Dermis blood vessel endothelial cell (primary cell): Measurements from ENCODE around the gene SCN1B. TPM values are rescaled to one million over a fixed set of nuclear protein-coding genes. Genes with fewer than 3 reads are reported as not detected.
"Not testable (repeated sequence)": the region's sequence is repeated elsewhere in the genome, so short reads cannot be mapped to it uniquely, and the experiment has no call there.

Experiments used
- DNase-seq: peaks from one replicate; pipeline ENCODE4 v3.0.0; 2010
- total RNA-seq: library from RNA; depleted of rRNA; stranded (reverse); fragments of >200 nt; gene quantifications from 2 replicates; pipeline ENCODE4 v1.2.3, GENCODE V29; 2014

SCN1B gene
- total RNA-seq, 1 donor from 2014 or later, result 6.5 TPM

DNA sequence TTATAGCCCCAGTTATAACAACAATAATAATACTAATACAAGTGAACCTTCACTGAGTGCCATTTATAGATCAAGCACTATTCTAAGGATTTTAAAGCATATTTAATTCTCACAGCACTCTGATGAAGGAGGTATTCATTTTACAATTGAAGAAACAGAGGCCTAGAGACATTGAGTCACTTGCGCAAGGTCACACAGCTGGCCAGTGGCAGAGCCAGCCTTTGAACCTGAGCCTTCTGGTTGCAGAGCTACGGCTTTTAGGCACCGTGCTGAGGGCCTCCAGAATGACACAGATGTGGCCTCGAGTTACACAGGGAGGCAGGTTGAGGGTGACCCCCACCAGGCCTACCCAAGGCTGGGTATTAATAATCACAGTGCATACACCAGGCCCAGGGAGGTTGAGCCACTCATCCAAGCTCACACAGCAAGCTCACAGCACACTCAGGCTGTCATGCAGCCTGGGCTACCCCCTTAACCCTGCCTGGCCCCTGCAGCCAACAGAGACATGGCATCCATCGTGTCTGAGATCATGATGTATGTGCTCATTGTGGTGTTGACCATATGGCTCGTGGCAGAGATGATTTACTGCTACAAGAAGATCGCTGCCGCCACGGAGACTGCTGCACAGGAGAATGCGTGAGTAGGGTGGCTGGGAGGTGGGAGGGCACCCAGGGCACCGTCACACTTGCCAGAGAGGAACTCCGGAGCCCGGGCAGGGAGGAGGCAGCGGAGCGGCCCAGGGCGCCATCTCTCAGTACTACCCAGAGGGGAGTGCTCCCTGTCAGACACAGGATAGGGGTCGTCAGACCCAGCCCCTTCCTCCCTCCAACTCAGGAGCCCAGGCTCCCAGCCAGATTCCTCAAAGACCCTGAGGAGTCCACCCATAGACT is 8.6 kb downstream of the SCN1B start:
- DNase-seq, result no peak

DNA sequence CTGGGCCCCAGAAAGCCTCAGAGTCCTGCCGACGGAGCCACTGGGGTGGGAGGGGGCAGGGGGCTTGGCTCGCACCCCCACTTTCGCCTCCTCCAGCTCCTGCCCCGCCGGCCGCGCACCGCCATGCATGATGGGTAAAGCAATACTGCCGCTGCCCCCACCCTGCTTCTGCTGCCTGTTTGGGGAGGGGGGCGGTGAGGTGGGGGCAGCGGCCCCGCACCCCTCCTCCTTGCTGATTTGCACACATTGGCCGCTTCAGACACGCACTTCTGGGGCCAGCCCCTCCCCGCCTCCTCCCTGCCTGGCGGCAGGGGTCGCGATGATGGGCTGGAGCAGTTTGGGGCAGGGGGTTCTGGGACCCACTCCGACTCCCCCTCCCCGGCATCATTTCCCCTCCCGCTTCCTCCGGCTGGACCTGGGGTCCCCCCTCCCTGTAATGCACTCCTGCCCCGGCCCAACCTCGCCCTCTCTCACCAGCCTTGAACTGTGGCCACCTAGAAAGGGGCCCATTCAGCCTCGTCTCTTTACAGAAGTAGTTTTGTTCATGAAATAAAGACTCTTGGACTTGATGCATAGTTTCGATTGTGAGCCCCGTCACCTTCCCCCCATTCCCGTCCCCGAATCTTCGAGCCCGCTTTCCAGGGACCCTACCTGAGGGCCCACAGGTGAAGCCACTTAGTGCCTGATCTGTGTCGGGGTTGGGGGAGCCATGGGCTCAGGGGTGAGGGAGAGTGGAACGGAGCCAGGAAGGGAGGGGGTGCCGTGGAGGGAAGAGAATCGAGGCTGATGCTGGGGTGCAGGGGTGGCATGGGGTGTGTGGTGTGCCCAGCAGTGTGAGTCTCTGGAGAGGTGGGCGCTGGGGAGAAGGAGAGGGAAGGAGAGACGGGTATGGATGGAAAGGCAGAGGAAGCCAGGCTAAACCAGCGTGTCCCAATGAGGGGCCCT is 9.9 kb downstream of the SCN1B start:
- no peak for DNase-seq

DNA sequence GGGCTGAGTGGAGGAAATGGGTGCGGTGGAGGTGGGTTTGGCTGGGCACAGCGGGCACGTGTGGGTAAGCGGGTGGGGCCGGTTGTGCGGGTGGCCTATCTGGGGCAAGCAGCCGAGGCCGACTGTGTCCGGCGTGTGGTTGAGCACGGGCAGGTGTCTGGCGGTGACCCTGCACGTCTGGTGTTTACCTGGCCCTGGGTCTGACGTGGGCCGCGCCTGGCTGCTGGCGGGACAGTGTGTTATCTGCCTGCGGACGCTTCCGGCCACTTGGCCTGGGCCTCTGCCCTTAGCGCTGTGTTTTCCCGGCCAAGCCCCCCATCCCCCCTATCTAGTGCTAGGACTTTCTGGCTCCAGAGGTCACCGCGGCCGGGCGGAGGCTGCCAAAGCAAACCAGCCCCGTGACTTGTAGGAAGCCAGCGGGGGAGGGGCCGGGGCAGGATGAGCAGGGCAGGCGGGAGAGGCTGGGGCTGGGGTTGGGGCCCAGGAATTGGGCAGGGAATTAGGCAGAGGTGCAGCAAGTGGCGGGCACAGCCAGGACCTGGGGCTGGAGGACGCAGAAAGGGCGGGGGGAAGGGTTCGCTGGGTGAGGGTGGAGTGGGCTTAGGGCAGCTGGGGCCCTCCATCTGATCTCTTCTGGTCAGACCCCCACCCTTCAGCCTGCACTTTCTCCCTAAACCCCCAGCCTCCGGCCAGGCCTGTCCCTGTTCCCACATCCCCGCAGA is 10.7 kb downstream of the SCN1B start:
- DNase-seq, result peak; percentile 57

DNA sequence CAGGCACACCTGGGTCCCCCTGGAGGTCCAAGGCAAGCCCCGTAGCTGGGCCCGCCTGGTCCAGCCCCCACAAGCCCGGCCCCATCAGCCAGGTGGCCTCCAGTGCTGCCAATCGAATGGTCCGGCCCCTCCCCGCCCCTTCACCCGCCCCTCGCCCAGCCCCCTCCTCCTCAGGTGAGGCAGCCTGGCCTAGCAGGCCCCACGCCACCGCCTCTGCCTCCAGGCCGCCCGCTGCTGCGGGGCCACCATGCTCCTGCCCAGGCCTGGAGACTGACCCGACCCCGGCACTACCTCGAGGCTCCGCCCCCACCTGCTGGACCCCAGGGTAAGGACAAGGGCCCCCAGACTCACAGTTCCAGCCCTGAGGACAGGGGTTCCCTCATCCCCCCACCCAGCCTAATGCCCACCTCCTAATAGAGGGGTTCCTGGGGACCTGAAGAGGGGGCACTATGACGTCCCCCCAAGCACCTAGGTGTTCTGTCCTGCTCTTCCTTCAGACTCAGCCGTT is 11.3 kb downstream of the SCN1B start, which contains the start of gene HPN:
HPN (plus strand) TSS at position 174 of the 508 bp plus-strand sequence. CDS start 786 bp downstream, outside the sequence.
- no peak for DNase-seq

DNA sequence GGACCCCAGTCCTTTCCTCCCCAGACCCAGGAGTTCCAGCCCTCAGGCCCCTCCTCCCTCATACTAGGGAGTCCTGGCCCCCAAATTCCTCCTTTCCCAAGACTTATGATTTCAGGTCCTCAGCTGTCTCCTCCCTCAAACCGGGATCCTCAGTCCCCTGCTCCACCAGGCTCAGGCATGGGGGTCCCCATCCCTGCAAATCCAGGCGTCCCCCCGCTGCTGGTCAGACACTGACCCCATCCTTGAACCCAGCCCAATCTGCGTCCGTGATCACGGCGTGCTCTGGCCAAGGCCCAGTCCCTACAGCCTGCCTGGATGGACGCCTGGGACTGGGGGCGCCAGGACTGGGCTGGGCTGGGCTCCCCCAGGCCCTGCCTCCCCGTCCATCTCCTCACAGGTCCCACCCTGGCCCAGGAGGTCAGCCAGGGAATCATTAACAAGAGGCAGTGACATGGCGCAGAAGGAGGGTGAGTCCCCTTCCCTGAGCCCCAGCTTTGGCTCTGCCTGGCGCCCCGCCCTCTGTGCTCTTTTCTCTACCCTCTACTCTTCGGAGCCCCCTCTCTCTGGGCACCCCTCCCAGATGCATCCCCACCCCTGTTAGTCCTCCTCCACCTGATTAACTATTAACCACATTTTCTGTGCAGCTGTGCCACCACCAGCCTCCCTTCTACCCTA is 11.9 kb downstream of the SCN1B start:
- DNase-seq, result no peak

DNA sequence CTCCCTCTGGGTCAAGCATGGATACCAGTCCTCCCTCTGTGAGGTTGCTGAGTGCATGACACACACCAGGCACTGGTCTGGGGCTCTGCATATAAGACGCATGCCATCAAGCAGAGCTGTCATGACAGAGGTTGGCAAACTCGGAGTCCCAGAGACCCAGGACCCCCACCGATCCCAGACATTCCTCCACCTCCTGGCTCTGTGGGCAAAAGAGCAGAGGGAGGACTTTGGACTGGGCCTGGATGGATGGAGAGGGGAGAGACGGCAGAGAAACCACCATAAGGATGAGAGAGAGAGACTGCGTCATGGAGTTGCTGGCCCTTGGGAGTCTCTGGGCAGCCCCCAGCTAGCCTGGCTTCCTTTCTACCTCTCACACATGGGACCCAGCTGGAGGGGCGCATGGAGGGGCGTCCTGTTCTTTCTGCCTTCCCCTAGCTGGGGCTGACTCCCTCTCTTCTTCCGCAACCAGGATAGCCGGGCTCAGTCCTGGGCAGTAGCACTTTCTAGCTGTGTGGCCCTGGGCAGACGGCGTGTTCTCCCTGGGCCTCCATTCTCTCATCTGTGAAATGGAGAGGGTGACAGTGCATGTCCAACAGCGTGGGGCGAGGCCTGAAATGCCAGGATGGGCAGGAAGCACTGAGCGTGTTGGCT is 12.8 kb downstream of the SCN1B start:
- no peak for DNase-seq

DNA sequence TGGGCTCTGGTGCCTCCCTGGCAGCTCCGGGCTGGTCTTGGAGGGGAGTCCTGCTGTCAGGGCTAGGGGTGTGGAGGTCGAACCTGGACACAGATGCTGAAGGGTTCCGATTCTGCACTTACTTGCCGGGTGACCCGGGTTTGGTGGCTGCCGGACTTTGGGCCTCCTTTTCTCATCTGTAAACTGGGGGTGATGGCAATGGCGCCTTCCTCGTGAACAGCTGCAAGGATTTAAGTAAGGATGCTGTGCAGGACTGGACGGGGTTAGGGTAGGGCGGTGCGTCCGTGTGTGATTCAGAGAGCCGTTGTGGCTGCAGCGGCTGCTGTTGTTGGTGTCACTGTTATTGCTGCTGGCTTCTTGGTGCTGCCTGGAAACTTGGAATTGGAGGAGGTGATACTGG is 13.6 kb downstream of the SCN1B start:
- DNase-seq, result no peak

DNA sequence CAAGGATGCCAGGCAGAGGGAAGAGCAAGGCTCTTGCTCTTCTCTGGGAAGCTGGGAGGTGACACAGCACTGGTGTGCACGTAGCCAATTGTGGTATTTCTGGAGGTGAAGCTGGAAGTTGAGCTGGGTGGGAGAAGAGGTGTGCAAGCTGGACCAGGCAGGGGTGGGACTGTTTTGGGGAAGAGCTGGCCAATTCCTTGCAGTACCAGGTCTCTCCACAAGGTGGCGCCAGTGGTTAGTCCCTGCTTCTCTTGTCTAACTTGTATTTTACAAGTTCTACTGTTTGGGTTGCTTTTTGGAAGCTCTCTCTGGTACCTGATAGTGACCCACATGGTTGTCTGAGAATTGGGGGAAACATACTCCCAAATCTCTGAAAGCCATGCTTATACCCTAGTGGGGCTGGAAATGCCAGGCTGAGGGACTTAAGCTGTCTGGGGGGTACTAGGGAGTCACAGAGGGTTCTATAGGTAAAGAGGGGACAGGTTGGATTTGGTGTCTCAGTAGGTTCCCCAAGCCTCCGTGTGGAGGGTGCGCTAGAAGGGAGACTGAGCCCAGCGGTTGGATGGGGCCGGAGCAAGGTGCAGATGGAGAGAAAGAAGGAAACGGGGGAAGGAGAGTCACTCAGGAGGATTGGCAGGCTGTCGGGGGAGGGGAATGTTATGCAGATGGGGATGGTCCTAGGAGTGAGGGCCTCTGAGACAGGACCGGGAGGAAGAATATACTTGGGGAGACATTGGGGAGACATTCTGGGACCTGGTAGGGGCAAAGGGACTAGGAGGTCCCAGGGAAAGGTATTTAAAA is 14.2 kb downstream of the SCN1B start:
- DNase-seq, result peak; percentile 69

DNA sequence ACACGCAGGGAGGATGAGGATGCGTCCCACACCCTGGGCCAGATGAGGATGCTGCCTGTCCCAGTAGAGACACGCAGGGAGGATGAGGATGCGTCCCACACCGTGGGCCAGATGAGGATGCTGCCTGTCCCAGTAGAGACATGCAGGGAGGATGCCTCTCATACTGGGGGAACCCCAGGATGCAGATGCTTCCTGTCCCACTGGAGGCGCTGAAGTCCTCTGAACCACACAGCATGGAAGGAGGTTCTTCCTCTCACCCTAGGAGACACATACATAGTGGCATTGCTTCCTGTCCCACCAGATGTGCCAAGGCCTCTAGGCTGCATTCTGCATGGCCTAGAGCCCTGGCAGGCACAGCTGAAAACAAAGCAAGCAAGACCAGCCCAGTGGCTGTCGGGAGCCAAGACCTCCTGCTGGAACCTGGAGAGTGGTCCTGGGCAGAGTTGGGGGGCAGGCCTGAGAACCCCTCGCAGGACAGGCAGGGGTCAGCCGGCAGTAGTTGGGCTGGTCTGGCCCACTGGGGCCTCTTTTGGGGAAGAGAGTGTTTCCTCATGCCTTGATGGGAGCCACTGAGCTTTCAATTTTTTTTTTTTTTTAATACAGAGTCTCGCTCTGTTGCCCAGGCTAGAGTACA is 15.5 kb downstream of the SCN1B start:
- DNase-seq, result peak; percentile 65

DNA sequence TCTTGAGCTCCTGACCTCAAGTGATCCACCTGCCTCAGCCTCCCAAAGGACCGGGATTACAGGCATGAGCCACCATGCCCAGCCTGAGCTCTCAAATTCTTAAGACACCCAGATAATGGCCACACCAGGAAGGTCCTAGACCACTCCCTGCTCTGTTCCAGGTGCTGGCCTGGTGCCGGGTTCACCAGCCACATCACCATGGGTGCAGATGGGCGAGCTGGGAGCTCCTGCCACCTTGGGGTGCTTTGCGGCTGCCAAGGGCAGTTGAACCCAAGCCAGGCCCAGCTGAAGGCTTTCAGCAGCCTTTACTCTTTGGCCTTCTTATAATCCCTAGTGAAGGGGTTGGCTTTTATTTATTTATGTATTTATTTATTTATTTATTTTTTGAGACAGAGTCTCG is 16.2 kb downstream of the SCN1B start:
- no peak for DNase-seq

DNA sequence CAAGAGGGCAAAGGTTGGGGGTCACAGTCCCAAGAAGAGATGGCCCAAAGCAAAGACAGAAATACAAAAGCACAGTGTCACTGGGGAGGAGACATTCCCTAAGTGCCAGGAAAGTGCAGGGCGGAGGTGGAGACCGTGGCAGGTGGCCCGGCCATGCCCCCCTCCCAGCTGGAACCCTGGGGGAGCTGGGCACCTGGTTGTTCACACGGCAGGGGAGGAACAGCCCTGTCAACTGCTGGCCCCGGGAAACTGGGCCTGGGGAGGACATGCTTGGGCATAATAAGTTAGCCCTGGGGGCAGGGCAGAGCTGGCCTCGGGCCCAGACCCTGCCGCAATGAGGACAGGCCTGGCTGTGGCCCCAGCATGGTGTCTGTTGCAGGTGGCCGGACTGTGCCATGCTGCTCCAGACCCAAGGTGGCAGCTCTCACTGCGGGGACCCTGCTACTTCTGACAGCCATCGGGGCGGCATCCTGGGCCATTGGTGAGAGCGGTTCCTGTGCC is 18.7 kb downstream of the SCN1B start:
- no peak for DNase-seq

DNA sequence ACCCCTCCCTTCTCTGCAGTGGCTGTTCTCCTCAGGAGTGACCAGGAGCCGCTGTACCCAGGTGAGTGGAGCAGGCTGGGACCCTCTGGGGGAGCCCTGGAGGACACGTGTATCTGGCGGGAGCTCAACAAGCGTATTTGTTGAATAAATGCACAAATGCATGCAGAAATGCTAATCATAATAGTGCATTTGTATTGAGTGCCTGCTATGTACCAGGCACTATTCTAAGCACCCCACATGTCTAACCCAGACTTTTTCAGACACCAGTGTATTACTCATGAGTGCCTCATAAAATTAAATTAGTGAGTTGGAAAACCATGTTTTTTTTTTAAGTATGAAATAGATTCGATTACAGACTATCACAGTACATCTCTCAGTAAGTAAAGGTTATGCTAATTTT is 19.2 kb downstream of the SCN1B start:
- DNase-seq, result no peak

DNA sequence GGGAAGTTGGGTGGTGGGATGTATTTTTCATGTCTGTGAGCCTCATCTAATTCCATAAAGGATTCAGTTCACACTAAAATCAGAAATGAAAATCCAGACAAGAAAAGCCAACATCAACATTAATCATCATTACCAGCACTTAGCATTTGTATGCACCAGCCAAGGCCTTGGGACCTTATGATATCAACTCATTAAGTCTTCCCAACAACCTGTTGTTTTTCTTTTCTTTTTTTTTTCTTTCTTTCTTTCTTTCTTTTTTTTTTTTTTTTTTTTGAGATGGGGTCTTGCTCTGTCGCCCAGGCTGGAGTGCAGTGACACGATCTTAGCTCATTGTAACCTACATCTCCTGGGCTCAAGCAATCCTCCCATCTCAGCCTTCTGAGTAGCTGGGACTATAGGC is 20.4 kb downstream of the SCN1B start:
- DNase-seq, result not testable (repeated sequence)

DNA sequence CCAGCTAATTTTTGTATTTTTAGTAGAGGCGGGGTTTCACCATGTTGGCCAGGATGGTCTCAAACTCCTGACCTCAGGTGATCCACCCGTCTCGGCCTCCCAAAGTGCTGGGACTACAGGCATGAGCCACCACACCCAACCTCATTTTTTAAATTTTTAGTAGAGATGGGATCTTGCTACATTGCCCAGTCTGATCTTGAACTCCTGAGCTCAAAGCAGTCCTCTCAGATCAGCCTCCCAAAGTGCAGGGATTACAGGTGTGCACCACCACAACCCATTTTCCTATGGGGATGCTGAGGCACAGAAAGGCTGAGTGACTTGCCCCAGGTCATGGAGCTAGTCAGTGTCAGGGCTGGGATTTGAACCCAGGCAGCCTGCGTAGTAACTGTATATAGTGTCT is 21.0 kb downstream of the SCN1B start:
- not testable (repeated sequence) for DNase-seq

DNA sequence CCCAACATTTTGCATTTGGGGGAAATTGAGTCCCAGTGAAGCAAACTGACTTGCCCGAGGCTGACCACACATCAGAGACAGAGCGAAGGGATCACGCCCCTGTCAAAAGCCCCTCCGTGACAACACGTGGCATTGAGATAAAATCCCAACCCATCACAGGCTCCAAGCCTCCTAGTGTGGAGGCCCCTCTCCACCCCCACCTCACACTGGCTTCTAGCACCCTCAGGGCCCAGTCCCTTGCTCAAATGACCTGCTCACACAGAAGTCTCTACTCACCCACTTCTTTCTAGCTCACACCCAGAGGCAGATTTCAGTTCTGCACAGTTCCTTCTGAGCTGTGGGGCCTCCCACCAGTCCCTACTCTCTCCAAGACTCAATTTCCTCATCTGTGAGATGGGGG is 21.5 kb downstream of the SCN1B start:
- no peak for DNase-seq

DNA sequence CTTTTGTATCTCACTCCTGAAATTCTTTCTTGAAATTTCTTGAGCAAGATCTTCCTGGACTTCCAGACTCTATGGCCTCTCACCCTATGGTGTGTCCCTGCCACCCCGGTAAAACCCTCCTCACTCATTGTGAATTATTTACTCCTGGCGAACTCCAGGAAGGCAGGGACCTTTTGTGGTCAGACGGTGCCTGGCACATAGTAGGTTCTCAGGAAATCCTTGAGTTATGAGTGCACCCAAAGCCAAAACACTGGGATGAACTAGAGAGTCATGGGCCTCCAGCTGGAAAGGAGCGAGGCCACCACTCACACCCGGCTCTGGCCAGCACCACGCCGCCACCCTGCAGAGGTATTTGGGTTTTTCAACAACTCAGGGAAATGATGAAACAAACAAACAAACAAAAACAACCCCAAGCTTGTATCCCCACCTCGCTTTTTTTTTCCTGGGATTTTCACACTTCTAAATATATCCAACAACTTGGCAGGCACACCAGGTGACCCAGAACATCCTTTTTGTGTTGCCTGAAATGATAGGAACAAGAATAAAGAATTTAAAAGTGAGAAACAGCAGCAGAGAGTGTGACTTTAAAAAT is 22.4 kb downstream of the SCN1B start:
- no peak for DNase-seq

DNA sequence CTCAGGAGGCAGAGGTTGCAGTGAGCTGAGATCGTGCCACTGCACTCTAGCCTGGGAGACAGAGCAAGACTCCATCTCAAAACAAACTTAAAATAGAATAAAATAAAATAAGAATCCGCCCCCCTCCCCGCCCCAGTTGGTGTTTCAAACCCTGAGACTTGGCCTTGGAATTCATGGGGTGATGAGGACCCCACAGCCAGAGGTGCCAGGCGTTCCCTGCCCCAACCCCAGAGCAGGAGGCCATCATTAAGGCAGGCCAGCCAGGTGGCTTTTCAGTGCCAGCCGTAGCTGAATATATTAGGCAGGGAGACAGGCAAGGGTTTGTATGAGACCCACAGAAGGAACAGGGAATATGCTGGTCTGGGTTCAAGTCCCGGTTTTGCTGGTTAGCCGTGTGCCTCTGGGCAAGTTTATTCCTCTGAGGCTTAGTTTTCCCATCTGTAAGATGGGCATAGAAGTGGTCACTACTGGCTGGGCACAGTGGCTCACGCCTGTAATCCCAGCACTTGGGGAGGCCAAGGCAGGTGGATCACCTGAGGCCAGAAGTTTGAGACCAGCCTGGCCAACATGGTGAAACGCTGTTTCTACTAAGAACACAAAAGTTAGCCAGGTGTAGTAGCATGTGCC is 23.5 kb downstream of the SCN1B start:
- no peak for DNase-seq

DNA sequence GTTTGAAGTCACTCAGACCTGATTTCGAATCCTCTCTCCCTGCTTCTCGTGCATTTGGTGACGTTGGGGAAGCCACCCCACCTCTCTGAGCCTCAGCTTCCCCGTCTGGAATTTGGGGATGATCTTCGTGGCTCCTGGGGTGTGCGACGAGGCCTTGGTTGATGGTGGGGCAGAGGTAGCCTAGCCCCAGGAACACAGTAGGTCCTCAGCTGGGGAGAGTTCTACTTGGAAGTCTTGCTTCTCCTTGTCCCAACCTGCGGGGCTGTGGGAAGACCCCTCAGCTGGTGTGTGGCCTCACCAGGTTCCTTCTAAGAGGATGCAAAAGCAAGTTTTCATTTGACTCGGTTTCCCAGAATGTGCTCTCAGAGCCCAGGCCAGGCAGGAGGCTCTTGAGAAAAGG is 24.4 kb downstream of the SCN1B start:
- no peak for DNase-seq

DNA sequence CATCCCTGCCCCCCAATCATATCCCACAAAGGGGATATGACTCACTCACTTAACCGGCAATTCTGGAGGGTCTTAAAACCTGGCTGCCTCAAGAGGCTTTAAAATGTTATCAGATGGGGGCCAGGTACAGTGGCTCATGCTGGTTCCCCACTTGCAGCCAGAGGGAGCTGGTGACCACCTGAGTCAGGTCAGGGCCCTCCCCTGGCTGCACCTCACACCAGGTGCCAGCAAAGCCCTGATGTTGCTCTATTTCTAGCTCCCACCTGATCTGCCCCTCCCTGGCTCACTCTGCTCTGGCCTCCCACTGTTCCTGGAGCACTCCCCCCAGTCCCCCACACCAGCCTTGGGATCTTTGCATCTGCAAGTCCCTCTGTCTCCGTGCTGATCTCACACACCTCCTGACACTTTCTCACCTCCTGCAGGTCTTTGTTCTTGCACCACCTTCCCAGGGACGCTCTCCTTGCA is 25.5 kb downstream of the SCN1B start:
- DNase-seq, result no peak
